ENCODE measurements around the gene RGPD5.
"Not testable (repeated sequence)": the region's sequence is repeated elsewhere in the genome, so short reads cannot be mapped to it uniquely, and the experiment has no call there.

The RGPD5 gene

DNA sequence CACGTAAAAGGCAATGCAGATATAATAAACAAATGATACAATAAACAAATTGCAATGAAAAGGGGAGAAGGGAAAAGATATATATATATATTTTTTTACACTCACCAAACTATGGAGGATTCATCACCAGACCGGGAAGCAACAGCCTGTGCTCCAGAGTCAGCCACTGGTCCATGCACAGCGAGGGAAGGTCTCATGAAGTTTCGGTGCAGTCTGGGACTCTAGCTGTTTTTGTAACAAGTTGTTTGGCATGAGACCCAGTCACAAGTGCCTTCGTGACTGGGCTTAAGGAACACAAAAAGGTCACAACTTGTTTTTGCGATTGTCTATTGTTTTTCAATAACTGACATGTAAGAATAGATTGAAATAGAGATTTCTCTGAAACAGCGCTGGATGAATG, 99.6 kb downstream of the RGPD5 start:
- not testable (repeated sequence) for DNase-seq

DNA sequence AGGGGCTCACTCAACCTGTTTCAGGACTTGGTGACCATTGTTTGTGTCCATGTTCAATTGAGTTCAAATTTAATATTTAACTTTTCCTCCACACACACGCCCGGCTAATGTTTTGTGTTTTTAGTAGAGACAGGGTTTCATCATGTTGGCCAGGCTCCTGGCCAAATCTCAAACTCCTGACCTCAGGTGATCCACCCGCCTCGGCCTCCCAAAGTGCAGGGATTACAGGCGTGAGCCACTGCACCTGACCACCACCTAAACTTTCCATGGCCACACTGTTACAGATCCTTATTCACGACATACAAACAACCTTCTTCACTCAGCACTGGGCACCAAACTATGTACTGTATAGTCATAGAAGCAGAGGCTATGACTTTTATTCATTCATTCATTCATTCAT, 100.0 kb downstream of the RGPD5 start:
- DNase-seq: not testable (repeated sequence)

DNA sequence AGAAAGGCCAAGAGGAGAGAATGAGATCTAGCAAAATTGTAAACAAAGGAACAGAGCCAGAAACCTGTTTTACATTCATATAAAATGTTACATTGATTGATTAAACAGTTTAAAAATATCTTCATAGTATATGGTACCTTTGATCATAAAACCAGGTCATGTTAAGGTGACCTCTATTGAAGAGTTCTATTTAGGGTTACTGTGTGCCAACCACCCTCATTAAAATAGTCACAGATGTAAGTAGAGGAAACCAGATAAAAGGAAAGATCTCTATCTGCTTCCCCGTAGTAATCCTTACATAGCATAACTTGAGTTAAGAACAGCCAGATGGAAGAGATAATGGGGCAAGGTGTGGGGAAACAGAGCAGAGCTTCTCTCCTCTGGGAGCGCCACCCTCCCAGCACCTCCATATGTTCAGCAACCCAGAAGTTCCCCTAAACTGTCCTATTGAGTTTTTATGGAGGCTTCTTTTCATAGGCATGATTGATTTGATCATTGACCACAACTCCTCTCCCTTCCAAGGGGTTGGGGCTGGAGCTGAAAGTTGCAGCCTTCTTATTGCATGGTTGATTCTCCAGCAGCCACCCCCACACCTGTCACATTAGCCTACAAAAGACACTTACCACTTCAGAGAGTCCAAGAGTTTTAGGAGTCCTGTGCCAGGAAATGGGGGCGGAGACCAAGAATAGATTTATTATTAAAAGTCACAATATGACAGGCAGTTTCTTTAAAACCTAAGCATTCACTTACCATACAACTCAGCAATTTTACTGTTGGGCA, 101.2 kb downstream of the RGPD5 start:
- not testable (repeated sequence) for DNase-seq

DNA sequence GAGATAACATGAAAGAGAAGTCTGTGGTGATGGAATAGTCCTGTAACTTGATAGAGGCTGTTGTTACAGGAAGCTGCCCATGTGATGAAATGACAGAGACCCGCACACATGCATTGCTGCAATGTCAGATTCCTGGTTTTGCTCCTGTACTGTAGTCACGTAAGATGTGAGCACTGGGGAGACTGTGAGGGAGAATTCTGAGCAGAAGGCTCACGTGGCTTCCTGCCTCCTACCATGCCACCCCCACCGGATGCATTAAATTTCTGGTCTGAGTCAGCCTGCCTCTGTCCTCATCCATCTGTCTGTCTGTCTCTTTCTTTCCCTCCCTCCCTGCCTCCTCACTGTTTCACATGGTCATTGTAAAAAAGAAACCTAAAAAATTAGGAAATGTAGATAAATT, 102.1 kb downstream of the RGPD5 start:
- DNase-seq: not testable (repeated sequence)

DNA sequence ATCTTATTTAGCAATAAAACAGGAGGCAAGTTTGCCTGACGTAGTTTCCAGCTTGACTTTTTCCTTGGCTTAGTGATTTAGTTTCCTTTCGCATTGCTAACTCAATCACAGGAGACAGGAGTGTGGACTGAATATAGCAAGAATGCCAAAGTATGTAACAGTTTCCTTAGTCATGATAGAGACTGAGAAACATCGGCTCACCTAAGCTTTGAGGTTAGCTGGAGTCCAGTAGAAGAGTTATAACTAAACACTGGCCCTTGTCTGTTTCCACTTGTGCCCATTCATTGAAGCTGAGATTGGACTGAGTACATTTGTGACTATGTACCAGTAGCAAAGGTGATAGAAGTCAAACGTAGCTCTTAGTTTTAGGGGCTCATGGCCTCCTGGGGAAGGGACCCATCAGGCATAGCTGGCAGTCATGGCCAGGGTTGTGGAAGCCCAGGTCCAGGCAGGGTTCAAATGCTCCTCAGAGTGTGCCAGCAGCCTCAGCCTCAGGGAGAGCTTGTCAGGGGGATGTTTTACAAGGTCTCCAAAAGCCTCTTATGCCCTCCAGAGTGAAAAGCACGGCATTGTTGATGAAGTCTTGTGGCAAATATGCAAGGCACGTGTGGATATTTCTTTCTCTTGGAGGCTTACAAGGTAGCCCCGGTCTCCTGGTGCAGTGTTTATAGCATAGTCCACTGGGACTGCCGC, 103.8 kb downstream of the RGPD5 start:
- not testable (repeated sequence) for DNase-seq

DNA sequence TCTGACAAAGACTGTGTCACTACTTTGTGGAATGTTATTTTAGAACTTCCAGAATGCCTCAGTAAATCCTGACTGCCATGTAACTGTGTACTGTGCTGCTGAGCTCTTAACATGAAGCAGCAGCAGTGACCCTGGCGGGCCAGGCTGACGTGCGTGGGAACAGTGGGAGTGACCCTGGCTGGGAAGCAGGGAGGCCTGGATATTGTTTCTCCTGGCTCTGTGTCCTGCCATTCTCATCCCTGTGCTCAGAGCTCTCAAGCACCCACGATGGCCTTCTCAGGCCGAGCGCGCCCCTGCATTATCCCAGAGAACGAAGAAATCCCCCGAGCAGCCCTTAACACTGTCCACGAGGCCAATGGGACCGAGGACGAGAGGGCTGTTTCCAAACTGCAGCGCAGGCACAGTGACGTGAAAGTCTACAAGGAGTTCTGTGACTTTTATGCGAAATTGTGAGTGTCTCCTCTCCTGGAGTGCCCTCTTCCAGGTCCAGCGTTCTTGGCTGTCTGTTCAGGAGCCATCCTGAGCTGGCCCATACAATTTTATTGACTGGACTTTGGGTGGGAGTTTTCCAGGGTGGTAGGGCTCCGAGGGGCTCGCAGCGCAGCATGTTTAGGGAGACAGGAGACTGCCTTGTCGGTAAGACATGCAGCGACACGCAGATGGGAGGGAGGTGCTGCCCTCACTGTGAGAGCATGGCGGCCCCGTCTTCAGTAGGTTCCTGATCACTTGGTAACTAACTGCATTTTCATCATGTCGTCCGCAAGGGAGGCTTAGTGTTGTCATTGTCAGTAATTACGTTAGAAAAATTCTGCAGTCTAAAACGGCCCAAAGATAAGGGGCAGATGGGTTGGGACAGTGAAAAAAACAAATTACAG, 104.6 kb downstream of the RGPD5 start, which contains the start of gene LIMS3:
Gene LIMS3, plus strand, starts transcription at position 227 of the 875 bp plus-strand sequence. Its CDS starts 41 bp downstream, at position 268.
- not testable (repeated sequence) for DNase-seq

DNA sequence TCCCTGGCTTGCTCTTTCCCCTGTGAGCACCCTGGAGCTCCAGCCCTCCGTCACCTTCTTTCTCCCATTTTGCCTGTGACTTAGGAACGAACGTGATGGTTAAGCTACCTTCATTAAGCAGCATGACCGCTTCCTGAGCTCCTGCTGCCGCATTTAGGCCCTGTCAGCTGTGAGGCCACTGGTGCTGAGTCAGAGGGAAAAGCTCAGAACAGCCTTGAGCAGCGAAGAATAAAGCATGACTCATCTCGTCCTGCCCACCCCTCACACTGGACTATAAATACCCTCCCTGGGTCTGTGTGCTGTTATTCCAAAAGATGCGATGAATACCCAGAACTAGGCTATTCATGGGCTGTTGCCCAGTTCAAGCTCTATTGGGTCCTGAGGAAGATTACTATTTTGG, 111.7 kb downstream of the RGPD5 start:
- not testable (repeated sequence) for DNase-seq

Data from fibroblast of skin of abdomen (primary cell).